Right cardiac atrium (tissue), 5 donors: ENCODE measurements around the gene RAB13. TPM values are rescaled to one million over a fixed set of nuclear protein-coding genes. Genes with fewer than 3 reads are reported as not detected.

Source experiments
- ATAC-seq, 2 donors: fragments of 200-7000 bp; cut with Tn5 transposase; one replicate each; pipeline versions ENCODE4 v1.8.0 to v1.9.1; 2020; ENCODE audit warnings: moderate library complexity in 2 of 2, mild to moderate bottlenecking in 1 of 2
- DNase-seq, 3 donors: peaks; one replicate each; pipeline ENCODE4 v3.0.0-alpha.2; 2020
- H3K27ac ChIP-seq: one replicate; pipeline ENCODE4 v1.5.1; 2013; ENCODE audit warnings: mild to moderate bottlenecking, low read length, control low read depth, moderate library complexity
- H3K27me3 ChIP-seq: one replicate; pipeline ENCODE4 v1.6.1; 2013; ENCODE audit not compliant: control insufficient read depth, insufficient read depth
- H3K4me1 ChIP-seq: one replicate; pipeline ENCODE4 v1.6.1; 2013; ENCODE audit warnings: low read length; ENCODE audit not compliant: control insufficient read depth, insufficient read depth
- H3K4me3 ChIP-seq: one replicate; pipeline ENCODE4 v1.5.1; 2013; ENCODE audit warnings: low read length, control low read depth
- H3K9me3 ChIP-seq: one replicate; pipeline ENCODE4 v1.6.1; 2013; ENCODE audit warnings: low read length; ENCODE audit not compliant: control insufficient read depth
- WGBS: extraction: QIAGEN DNeasy Blood & Tissue Kit; methylation state at CpG from one replicate; pipeline ENCODE4 v1.1.7; 2013; 5-methylcytosine and 5-hydroxymethylcytosine counted together
- intact Hi-C, 4 donors: fragments of 100-400 bp; cut with DNase I; formaldehyde crosslinking; loops; one replicate each; pipeline versions ENCODE4 v1.11.0 to v1.14.0; 2022 to 2023
- polyA plus RNA-seq: library from polyadenylated mRNA; stranded (reverse); fragments of 200-250 nt; gene quantifications from one replicate; pipeline ENCODE4 v1.2.3, GENCODE V29; 2013
- total RNA-seq, 4 donors: library from RNA; stranded (reverse); fragmentation: NEBNext Ultra II Directional; extraction: Animal tissue kit (Norgen Biotek cat#: 25700); gene quantifications; one replicate each; pipeline ENCODE4 v1.2.1, GENCODE V29; 2021
- donor health status: healthy with polysubstance abuse.
- donor health status: DM: no; HTN: yes; CAD: no.
- donor health status: DM: no; HTN: no; CAD: no.
- donor health status: DM: no; HTN: yes; CAD: no; lungs with severe emphysema.
- donor health status: DM: yes; HTN: yes; CAD: no.

RAB13 gene
- total and polyA plus RNA-seq, 5 donors = 62.2 to 103 (median 74.0) TPM

- intact Hi-C loops = no loop called here
- WGBS = under 1% methylated on average over 22 of the region's 22 CpGs
- peak overlapping the region; percentile 92 for H3K27ac ChIP-seq
- ATAC-seq = no peak
- peak; percentile 44 to 76 (median 66) for DNase-seq
- no peaks in the 10 kb centered on the region for H3K27me3 ChIP-seq
- H3K4me1 ChIP-seq = peaks cover 18% of the 10 kb centered on the region
- no peaks in the 10 kb centered on the region for H3K9me3 ChIP-seq
- H3K4me3 ChIP-seq = peak overlapping the region; percentile 57
Measured at GRCh38 chr1:153963850-153964331, 22.2 kb downstream of the RAB13 start.

- intact Hi-C loops = no loop called here
- Histone ChIP-seq H3K27ac (peak within 1 kb of the TSS; percentile 93), H3K27me3 (no peaks in the 10 kb centered on the region), H3K9me3 (no peaks in the 10 kb centered on the region), H3K4me1 (peaks cover 15% of the 10 kb centered on the region), H3K4me3 (peak within 1 kb of the TSS; percentile 57)
- DNase-seq (peak; percentile 98 to 100 (median 99)), ATAC-seq (peak; percentile 86 to 88)
- WGBS = under 1% methylated on average over 54 of the region's 54 CpGs
Measured at GRCh38 chr1:153963030-153963849, 22.9 kb downstream of the RAB13 start, which contains the start of gene SLC39A1. Gene SLC39A1, minus strand, starts transcription at chr1:153963537. Its CDS starts 822 bp downstream, at chr1:153962715.

GRCh38 chr1:153962088-153963029, 23.8 kb downstream of the RAB13 start:
- Histone ChIP-seq H3K4me1 (peaks cover 12% of the 10 kb centered on the region), H3K27me3 (no peaks in the 10 kb centered on the region), H3K27ac (peak overlapping the region; percentile 93), H3K4me3 (peak overlapping the region; percentile 57), H3K9me3 (no peaks in the 10 kb centered on the region)
- DNase-seq (peak; percentile 36 to 55 (median 50)), ATAC-seq (no peak)
- 42% methylated on average over 16 of the region's 16 CpGs for WGBS
- intact Hi-C loops = no loop called here

GRCh38 chr1:153961421-153961820, 24.7 kb downstream of the RAB13 start:
- no peak overlapping the region for H3K4me3 ChIP-seq
- ATAC-seq (no peak), DNase-seq (no peak)
- intact Hi-C loops = no loop called here
- H3K4me1 ChIP-seq = peaks cover 12% of the 10 kb centered on the region
- peak overlapping the region; percentile 36 for H3K27ac ChIP-seq
- H3K9me3 ChIP-seq = no peaks in the 10 kb centered on the region
- 65% methylated on average over 4 of the region's 4 CpGs for WGBS
- no peaks in the 10 kb centered on the region for H3K27me3 ChIP-seq

- DNase-seq (peak in 2 of 3 donors; percentile 55 to 64), ATAC-seq (no peak)
- H3K4me1 ChIP-seq = peaks cover 18% of the 10 kb centered on the region
- no peaks in the 10 kb centered on the region for H3K9me3 ChIP-seq
- peak overlapping the region; percentile 82 for H3K27ac ChIP-seq
- intact Hi-C loops = no loop called here
- WGBS = 90% methylated on average over 11 of the region's 11 CpGs
- no peaks in the 10 kb centered on the region for H3K27me3 ChIP-seq
- H3K4me3 ChIP-seq = no peak overlapping the region
Measured at GRCh38 chr1:153960206-153960605, 25.9 kb downstream of the RAB13 start.

DNA sequence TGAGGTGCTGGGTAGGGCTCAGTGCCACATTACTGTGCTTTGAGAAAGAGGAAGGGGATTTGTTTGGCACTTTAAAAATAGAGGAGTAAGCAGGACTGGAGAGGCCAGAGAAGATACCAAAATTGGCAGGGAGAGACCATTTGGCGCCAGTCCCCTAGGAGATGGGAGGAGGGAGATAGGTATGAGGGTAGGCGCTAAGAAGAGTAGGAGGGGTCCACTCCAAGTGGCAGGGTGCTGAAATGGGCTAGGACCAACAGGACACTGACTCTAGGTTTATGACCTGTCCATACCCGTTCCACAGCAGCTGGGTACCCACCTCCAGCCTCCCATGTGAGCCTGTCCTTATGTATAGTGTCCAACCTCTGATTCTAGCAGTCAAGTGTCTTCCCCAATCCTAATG, 26.7 kb downstream of the RAB13 start:
- H3K27me3 ChIP-seq = no peaks in the 10 kb centered on the region
- peak overlapping the region; percentile 82 for H3K27ac ChIP-seq
- H3K4me3 ChIP-seq = no peak overlapping the region
- intact Hi-C loops = no loop called here
- DNase-seq = peak in 1 of 3 donors; percentile 61
- H3K4me1 ChIP-seq = peaks cover 18% of the 10 kb centered on the region
- WGBS = 37% methylated on average over 3 of the region's 3 CpGs
- no peaks in the 10 kb centered on the region for H3K9me3 ChIP-seq
- no peak for ATAC-seq

DNA sequence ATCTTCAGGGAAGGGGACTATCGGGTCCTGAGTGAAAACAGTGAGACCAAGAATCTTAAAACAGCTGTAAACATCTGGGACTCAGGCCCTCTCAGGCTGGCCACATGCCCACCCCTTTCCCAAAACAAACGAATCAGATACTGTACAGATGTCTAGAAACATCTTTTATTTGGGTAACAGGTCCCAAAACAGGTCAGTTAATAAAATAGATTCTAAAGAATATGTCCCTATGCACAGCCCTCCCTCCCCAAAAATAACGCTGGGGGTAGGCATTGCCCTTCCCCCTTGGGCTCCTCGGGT, 27.2 kb downstream of the RAB13 start:
- DNase-seq (peak in 1 of 3 donors; percentile 77), ATAC-seq (no peak)
- Histone ChIP-seq H3K4me3 (no peak overlapping the region), H3K4me1 (peaks cover 18% of the 10 kb centered on the region), H3K27me3 (no peaks in the 10 kb centered on the region), H3K9me3 (no peaks in the 10 kb centered on the region), H3K27ac (peak overlapping the region; percentile 82)
- intact Hi-C loops = no loop called here
- WGBS = 8% methylated on average over 4 of the region's 4 CpGs

DNA sequence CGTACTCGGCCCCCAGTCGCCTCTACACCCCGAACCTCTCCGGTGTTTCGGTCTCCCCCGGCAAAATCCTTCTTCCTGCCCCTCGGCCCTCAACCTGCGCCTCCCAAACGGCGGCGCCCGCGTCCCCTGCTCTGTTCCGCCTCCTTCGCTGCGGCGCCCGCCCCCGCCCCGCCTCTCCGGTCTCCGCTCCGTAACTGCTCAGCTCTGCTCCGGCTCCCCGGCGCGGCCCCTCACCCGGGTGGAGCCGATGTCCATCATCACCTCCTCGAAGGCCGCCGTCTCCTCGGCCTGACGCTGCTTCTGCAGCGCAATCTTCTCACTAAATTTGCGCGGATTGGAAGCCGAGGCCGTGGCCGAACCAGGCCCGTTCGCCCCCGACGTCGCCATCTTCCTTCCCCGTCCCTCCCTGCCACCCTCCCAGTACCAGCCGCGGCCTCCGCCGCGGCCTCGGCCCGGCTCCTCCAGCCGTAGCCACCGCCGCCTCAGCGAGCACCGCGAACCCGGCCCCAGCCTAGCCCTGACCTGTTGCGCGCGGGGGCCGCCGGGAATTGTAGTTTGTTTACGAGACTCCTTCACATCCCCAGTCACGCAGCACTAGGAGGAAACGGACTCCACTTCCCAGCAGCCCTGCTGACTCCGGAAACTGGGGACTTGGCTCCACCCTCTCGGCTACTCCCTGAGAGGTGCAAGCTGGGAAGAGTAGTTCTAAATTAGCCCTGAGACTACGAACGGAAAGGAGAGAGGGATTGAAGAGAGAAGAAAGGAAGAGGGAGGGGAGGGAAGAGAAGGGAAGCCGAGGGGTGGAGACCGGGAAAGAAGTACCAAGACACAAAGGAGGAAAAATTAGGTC, 27.8 kb downstream of the RAB13 start, which contains the start of gene CRTC2:
Gene CRTC2 (minus strand): TSS at position 502 of the 850 bp plus-strand sequence. CDS start 115 bp downstream, at position 387.
- peak within 1 kb of the TSS; percentile 78 for H3K4me3 ChIP-seq
- DNase-seq (peak; percentile 99 to 100 (median 99)), ATAC-seq (peak; percentile 91 to 92)
- intact Hi-C loops = no loop called here
- H3K4me1 ChIP-seq = peaks cover 18% of the 10 kb centered on the region
- H3K9me3 ChIP-seq = no peaks in the 10 kb centered on the region
- H3K27me3 ChIP-seq = no peaks in the 10 kb centered on the region
- peak within 1 kb of the TSS; percentile 92 for H3K27ac ChIP-seq
- under 1% methylated on average over 74 of the region's 75 CpGs for WGBS

GRCh38 chr1:153957744-153958110, 28.4 kb downstream of the RAB13 start:
- 1% methylated on average over 13 of the region's 13 CpGs for WGBS
- intact Hi-C loops = no loop called here
- peak; percentile 0 to 7 for ATAC-seq
- H3K27ac ChIP-seq = peak overlapping the region; percentile 92
- H3K9me3 ChIP-seq = no peaks in the 10 kb centered on the region
- H3K4me3 ChIP-seq = peak overlapping the region; percentile 78
- peaks cover 18% of the 10 kb centered on the region for H3K4me1 ChIP-seq
- no peak for DNase-seq
- no peaks in the 10 kb centered on the region for H3K27me3 ChIP-seq

DNA sequence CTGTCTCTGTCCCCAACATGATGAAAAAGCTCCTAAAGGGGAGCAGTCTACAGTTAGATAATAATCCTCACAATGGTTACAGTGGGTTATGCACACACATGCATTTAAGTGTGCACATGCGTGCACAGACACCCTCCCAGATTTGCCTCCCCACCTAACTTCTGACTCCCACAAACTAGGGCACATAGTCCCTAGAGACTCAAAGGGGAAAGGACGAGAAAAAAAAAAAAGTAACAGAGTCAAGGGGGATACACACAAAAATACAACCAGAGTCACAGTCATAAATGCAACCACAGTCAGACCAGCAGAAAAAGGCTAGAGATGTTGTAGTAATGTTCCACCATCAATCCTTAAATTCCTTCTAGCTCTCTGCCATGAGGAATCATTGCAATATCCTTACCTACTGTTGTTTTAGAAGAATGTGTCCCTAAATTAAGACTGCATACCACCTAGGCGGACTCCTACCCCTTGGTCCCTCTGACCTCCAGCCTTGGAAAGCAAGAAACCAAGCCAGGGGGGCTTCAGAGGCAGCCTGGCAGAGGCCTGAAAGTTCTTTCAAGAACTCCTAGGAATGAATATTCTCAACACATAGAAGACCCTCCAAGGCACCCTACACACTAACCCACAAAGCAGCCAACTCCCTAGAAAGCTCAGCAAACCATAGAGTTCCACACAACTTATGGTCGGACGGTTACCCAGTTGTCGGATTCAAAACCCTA, 29.0 kb downstream of the RAB13 start:
- H3K4me1 ChIP-seq = peaks cover 15% of the 10 kb centered on the region
- no peaks in the 10 kb centered on the region for H3K9me3 ChIP-seq
- WGBS = 30% methylated on average over 6 of the region's 6 CpGs
- DNase-seq (peak in 1 of 3 donors; percentile 6), ATAC-seq (no peak)
- H3K27me3 ChIP-seq = no peaks in the 10 kb centered on the region
- peak overlapping the region; percentile 78 for H3K4me3 ChIP-seq
- intact Hi-C loops = no loop called here
- no peak overlapping the region for H3K27ac ChIP-seq
